ENCODE measurements around the gene TAS2R50.
"Not testable (repeated sequence)": the region's sequence is repeated elsewhere in the genome, so short reads cannot be mapped to it uniquely, and the experiment has no call there.

The TAS2R50 gene, protein sequence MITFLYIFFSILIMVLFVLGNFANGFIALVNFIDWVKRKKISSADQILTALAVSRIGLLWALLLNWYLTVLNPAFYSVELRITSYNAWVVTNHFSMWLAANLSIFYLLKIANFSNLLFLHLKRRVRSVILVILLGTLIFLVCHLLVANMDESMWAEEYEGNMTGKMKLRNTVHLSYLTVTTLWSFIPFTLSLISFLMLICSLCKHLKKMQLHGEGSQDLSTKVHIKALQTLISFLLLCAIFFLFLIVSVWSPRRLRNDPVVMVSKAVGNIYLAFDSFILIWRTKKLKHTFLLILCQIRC

GRCh38 chr12:10986812-10987211, at the start of gene TAS2R50:
TSS of gene TAS2R50 (minus strand) at chr12:10986912. CDS start at chr12:10986860, 52 bp downstream.
- DNase-seq: no peak

GRCh38 chr12:11033959-11034358, 47.2 kb upstream of the TAS2R50 start:
- not testable (repeated sequence) for DNase-seq

DNA sequence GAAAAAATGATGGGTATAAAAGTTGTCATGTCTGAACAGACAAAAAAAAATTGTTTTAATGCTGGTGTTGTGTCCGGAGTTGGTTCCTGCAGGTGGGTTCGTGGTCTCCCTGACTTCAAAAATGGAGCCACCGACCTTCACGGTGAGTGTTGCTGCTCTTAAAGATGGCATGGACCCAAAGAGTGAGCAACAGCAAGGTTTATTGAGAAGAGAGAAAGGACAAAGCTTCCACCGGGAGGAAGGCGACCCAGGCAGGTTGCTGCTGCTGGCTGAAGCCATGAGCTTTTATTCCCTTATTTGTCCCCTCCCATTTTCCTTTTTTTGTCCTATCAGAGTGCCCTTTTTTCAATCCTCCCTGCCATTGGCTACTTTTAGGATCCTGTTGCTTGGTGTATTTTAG, 44.6 kb upstream of the TAS2R50 start, which contains the start of gene TAS2R31:
Gene TAS2R31, minus strand, starts transcription at position 101 of the 400 bp plus-strand sequence. Its CDS starts 72 bp downstream, at position 29.
- DNase-seq: no peak

DNA sequence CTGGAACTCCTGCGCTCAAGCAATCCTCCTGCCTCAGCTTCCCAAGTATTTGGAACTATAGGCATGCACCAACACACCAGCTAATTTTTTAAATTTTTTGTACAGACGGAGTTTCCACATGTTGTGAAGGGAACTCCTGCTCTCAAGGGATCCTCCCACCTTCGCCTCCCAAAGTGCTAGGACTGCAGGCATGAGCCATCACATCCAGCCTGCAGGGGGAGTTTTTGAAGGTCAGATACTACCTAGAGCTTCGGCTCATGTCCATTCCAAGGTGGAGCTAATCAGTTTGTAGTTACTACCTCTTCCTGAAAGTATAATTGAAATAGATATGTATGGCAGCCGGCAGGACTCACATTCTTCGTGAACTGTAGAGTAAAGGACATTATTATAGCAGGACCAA, 39.4 kb upstream of the TAS2R50 start:
- DNase-seq: no peak

GRCh38 chr12:11023387-11023786, 36.7 kb upstream of the TAS2R50 start:
- DNase-seq: no peak

- DNase-seq: no peak
Measured at GRCh38 chr12:11022520-11022919, 35.8 kb upstream of the TAS2R50 start, which contains the start of gene TAS2R19. TSS of gene TAS2R19 (minus strand) at chr12:11022620. CDS start at chr12:11022571, 49 bp downstream.

GRCh38 chr12:11016937-11017336, 30.2 kb upstream of the TAS2R50 start:
- DNase-seq: no peak

GRCh38 chr12:11015775-11016430, 29.2 kb upstream of the TAS2R50 start:
- DNase-seq: no peak

- DNase-seq: no peak
Measured at GRCh38 chr12:11014234-11014633, 27.5 kb upstream of the TAS2R50 start.

- no peak for DNase-seq
Measured at GRCh38 chr12:11007608-11008007, 20.9 kb upstream of the TAS2R50 start.

GRCh38 chr12:10998204-10998603, 11.5 kb upstream of the TAS2R50 start, which contains the start of gene TAS2R20:
TSS of gene TAS2R20 (minus strand) at chr12:10998304. CDS start at chr12:10997875, 429 bp downstream.
- DNase-seq: no peak

- no peak for DNase-seq
Measured at GRCh38 chr12:10994307-10994706, 7.6 kb upstream of the TAS2R50 start.

GRCh38 chr12:10989107-10989506, 2.4 kb upstream of the TAS2R50 start:
- DNase-seq: no peak

- no peak for DNase-seq
Measured at GRCh38 chr12:10982244-10982643, 4.5 kb downstream of the TAS2R50 start.

- no peak for DNase-seq
Measured at GRCh38 chr12:10974965-10975364, 11.7 kb downstream of the TAS2R50 start.

DNA sequence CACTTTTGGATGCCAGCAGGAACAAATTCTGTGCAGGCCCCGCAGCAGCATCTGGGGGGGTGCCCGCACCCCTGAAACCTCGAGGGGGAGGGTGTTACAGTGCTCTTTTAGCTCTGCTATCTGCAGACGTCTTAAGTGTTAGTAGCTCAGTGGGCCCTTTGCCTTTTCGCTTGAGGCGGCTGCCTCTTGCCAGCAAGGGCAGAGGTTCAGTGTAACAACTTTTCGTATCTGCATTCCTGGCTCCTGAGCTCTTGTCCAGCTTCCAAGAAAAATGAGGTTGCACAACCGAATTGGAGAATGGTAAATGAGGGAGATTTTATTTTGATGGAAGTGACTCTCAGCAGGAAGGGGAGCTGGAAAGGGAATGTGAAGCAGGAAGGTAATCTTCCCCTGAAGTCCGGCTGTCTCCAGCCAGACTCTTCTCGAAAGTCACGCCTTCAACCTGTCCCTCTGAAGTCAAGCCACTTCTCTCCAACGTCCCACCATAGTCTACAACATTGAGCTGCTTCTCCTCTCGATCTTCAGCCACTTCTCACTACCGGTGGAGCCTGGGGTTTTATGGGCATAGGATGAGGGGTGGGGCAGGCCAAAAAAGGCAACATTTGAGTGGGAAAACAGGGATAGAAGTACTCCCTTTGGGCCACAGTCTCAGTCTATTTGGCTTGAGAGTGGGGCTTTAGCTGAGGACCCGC, 17.8 kb downstream of the TAS2R50 start:
- DNase-seq: no peak

DNA sequence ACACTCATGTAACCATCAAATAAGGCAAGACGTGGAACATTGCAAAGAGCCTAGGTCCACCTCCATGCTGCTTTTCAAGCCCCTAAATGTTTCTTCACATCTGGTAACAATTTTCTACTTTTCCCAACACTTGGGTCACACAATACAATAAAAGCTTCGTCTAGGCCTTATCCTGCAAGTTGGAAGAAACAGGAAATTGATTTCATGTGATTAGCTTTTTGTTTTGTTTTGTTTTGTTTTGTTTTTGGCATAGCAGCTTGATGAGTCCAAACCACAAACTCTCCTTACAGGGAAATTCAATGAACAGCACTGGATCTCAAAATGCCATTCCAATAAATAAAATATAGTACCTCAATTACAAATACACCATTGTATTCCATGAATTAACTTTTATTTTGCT, 19.3 kb downstream of the TAS2R50 start:
- no peak for DNase-seq

- DNase-seq: no peak
Measured at GRCh38 chr12:10966314-10966713, 20.4 kb downstream of the TAS2R50 start.

- no peak for DNase-seq
Measured at GRCh38 chr12:10965476-10965875, 21.2 kb downstream of the TAS2R50 start.

GRCh38 chr12:10960211-10960610, 26.5 kb downstream of the TAS2R50 start:
- no peak for DNase-seq

DNA sequence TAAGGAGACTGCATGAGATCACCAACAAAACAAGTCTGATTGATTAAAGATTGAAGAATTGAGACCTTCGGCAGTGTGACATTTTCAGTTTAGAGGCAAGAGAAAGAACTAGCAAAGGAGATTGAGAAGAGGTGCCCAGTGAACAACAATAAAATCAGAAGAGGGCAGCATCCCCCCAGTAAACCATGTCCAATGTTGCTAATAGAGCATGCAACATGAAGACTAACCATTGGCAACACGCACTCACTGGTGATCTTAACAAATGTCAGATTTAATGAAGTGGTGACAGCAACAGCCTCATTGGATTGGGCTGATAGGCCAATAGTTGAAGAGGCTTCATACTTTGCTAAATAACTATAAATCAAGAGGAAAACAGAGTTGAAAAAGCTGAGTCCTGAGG, 26.9 kb downstream of the TAS2R50 start:
- DNase-seq: no peak

- DNase-seq: no peak
Measured at GRCh38 chr12:10957741-10958140, 29.0 kb downstream of the TAS2R50 start.

GRCh38 chr12:10956085-10956484, 30.6 kb downstream of the TAS2R50 start:
- no peak for DNase-seq

- no peak for DNase-seq
Measured at GRCh38 chr12:10952645-10953044, 34.1 kb downstream of the TAS2R50 start.
